HepG2 (cell line): ENCODE data around the gene SPSB1. TPM values are rescaled to one million over a fixed set of nuclear protein-coding genes. Genes with fewer than 3 reads are reported as not detected.

Experiments used
- ATAC-seq: fragments of 200-7000 bp; cut with Tn5 transposase; 3 replicates; pipeline ENCODE4 v1.9.1; 2020; ENCODE audit warnings: mild to moderate bottlenecking, moderate library complexity
- BruUV-seq: library from RNA; stranded (reverse); fragments of 400-500 nt; replicated peaks from 2 replicates; lab custom pipeline; 2021; lab: Mats Ljungman, UMichigan
- CTCF ChIA-PET: fragments of 300-600 bp; formaldehyde crosslinking; extraction: SDS; loops from one replicate; lab custom pipeline; 2021; ENCODE audit warnings: low total read pairs, inconsistent platforms, low intra/inter-chr PET ratio; lab: Yijun Ruan, JAX
- POLR2A ChIA-PET: fragments of 350-600 bp; sonication (Branson Sonifier 250); formaldehyde crosslinking; loops from one replicate; lab custom pipeline; 2020; ENCODE audit warnings: antibody characterized with exemption, inconsistent platforms; lab: Yijun Ruan, JAX
- DNase-seq: peaks from one replicate; pipeline ENCODE4 v3.0.0-alpha.2; 2015; ENCODE audit warnings: low spot score
- FAIRE-seq: peaks from 3 replicates; lab custom pipeline; 2011; peaks lifted over from hg19 to GRCh38; lab: Jason Lieb, UNC
- H2AFZ ChIP-seq: one replicate; pipeline ENCODE4 v1.6.1; 2011; ENCODE audit warnings: low read length, inconsistent platforms
- H3K27ac ChIP-seq: fragments of 300-600 bp; 3 replicates; pipeline ENCODE4 v1.8.0; 2011; ENCODE audit warnings: mixed run types, mild to moderate bottlenecking, mixed read lengths, low read length, inconsistent platforms; ENCODE audit not compliant: insufficient read depth; ENCODE audit errors: extremely low read length
- H3K27me3 ChIP-seq, 2 experiments: fragments of 200-600 bp in 1 of 2; 2 replicates in 1 of 2; 3 replicates in 1 of 2; pipeline versions ENCODE4 v1.6.0 to v1.8.0; 2011; ENCODE audit warnings: low read length in 2 of 2, mild to moderate bottlenecking in 2 of 2, moderate library complexity in 2 of 2, inconsistent platforms in 1 of 2; ENCODE audit not compliant: insufficient read depth in 2 of 2, control insufficient read depth in 1 of 2
- H3K36me3 ChIP-seq, 2 experiments: fragments of 200-600 bp in 1 of 2; replicated peaks in 1 of 2; 2 replicates in 1 of 2; 3 replicates in 1 of 2; pipeline versions ENCODE4 v1.5.1 to v1.8.0; 2011; ENCODE audit warnings: low read length in 2 of 2, inconsistent platforms in 1 of 2; ENCODE audit not compliant: insufficient read depth in 2 of 2, control insufficient read depth in 1 of 2
- H3K4me1 ChIP-seq: 2 replicates; pipeline ENCODE4 v1.5.1; 2012; ENCODE audit warnings: low read length, inconsistent platforms; ENCODE audit not compliant: insufficient read depth
- H3K4me2 ChIP-seq: 2 replicates; pipeline ENCODE4 v1.6.0; 2011; ENCODE audit warnings: low read depth, low read length, inconsistent platforms
- H3K4me3 ChIP-seq, 3 experiments: fragments of 200-600 bp in 1 of 3; sonication (generic), shearing (Covaris generic) in 1 of 3; replicated peaks in 1 of 3; 2 replicates each; pipeline ENCODE4 v1.5.1; 2011 to 2016; ENCODE audit warnings: low read length in 3 of 3, inconsistent platforms in 2 of 3, low read depth in 2 of 3, mild to moderate bottlenecking in 2 of 3, control low read depth in 1 of 3, mixed read lengths in 1 of 3; ENCODE audit not compliant: insufficient read depth in 1 of 3
- H3K79me2 ChIP-seq: one replicate; pipeline ENCODE4 v1.6.1; 2011; ENCODE audit warnings: low read length, inconsistent platforms; ENCODE audit not compliant: insufficient read depth
- H3K9ac ChIP-seq: 2 replicates; pipeline ENCODE4 v1.6.0; 2011; ENCODE audit warnings: mild to moderate bottlenecking, low read depth, low read length, inconsistent platforms; ENCODE audit not compliant: insufficient read depth
- H3K9me3 ChIP-seq: 2 replicates; pipeline ENCODE4 v1.5.1; 2012; ENCODE audit warnings: mild to moderate bottlenecking, low read length
- H4K20me1 ChIP-seq: 2 replicates; pipeline ENCODE4 v1.6.0; 2011; ENCODE audit warnings: inconsistent platforms, mild to moderate bottlenecking, low read length, moderate library complexity; ENCODE audit not compliant: insufficient read depth
- ATM ChIP-seq: fragments of 450-650 bp; IDR thresholded peaks from 2 replicates; pipeline ENCODE4 v1.7.1; 2017; ENCODE audit warnings: mild to moderate bottlenecking, borderline replicate concordance
- IKZF1 ChIP-seq: fragments of 450-650 bp; IDR thresholded peaks from 2 replicates; pipeline ENCODE4 v1.7.1; 2016
- NFYC ChIP-seq: IDR thresholded peaks from 2 replicates; pipeline ENCODE4 v1.6.1; 2016; ENCODE audit warnings: missing genetic modification reagents, missing compliant biosample characterization
- RAD21 ChIP-seq: fragments of 450-650 bp; formaldehyde crosslinking; IDR thresholded peaks from 2 replicates; pipeline ENCODE4 v1.5.0; 2020; ENCODE audit warnings: mild to moderate bottlenecking
- RARA ChIP-seq: IDR thresholded peaks from 2 replicates; pipeline ENCODE4 v1.6.1; 2016; ENCODE audit warnings: missing genetic modification reagents, missing compliant biosample characterization
- RARG ChIP-seq: sonication (generic); formaldehyde crosslinking; IDR thresholded peaks from 2 replicates; pipeline ENCODE4 v1.4.0; 2020; ENCODE audit warnings: low read depth, mild to moderate bottlenecking, missing genetic modification reagents
- RFXANK ChIP-seq: IDR thresholded peaks from 2 replicates; pipeline ENCODE4 v1.6.1; 2016
- SIN3B ChIP-seq: fragments of 150-350 bp; IDR thresholded peaks from 2 replicates; pipeline ENCODE4 v1.6.1; 2014; ENCODE audit warnings: low read length
- ZNF660 ChIP-seq: sonication (generic); formaldehyde crosslinking; IDR thresholded peaks from 2 replicates; pipeline ENCODE4 v1.5.1; 2020; ENCODE audit warnings: mild to moderate bottlenecking, low read depth, missing genetic modification reagents, borderline replicate concordance
- ZNF678 ChIP-seq: sonication (generic); formaldehyde crosslinking; IDR thresholded peaks from 2 replicates; pipeline ENCODE4 v1.4.0; 2020; ENCODE audit warnings: mild to moderate bottlenecking, missing genetic modification reagents
- WGBS: methylation state at CpG from one replicate; pipeline ENCODE4 v1.1.6; 2017; ENCODE audit warnings: low lambda C conversion rate; 5-methylcytosine and 5-hydroxymethylcytosine counted together
- in situ Hi-C: cut with HindIII; loops from 2 replicates; pipeline ENCODE4 v1.10.0; 2017; ENCODE audit warnings: low pct_unique_long_range_greater_than_20kb; ENCODE audit not compliant: extremely low pct_ligation_motif_present
- intact Hi-C: fragments of 100-400 bp; cut with micrococcal nuclease; formaldehyde crosslinking; loops from one replicate; pipeline ENCODE4 v1.10.0; 2022; ENCODE audit not compliant: unreplicated experiment
- polyA plus RNA-seq, 8 experiments: library from polyadenylated mRNA; depleted of rRNA in 3 of 8; stranded (reverse) in 7 of 8; unstranded in 1 of 8; fragments of >200 nt; fragmentation: Illumina TruSeq in 4 of 8; extraction: Trizol in 4 of 8; gene quantifications; 2 replicates each; pipeline versions ENCODE4 v1.2.1 to v1.2.3, GENCODE V29; 2011 to 2016; ENCODE audit warnings: low read depth in 4 of 8, missing spikeins in 1 of 8, mixed read lengths in 1 of 8; ENCODE audit not compliant: insufficient read depth in 1 of 8
- total RNA-seq, 5 experiments: library from RNA; depleted of rRNA; stranded (reverse); fragments of >200 nt; fragmentation: Illumina TruSeq; extraction: Trizol; gene quantifications; 2 replicates each; pipeline ENCODE4 v1.2.3, GENCODE V29; 2016; ENCODE audit warnings: low read depth in 1 of 5
- TF ChIP-seq, protein P1 (sequence below): sonication (generic); formaldehyde crosslinking; IDR thresholded peaks from 2 replicates; pipeline ENCODE4 v1.8.1; 2023; ENCODE audit warnings: missing genetic modification reagents, mild to moderate bottlenecking, borderline replicate concordance

Gene SPSB1
- total and polyA plus RNA-seq, 2 of the 13 experiments (the other 11 are each of a cell fraction or from before 2014, with no cell fraction given): 5.0 to 8.0 TPM

DNA sequence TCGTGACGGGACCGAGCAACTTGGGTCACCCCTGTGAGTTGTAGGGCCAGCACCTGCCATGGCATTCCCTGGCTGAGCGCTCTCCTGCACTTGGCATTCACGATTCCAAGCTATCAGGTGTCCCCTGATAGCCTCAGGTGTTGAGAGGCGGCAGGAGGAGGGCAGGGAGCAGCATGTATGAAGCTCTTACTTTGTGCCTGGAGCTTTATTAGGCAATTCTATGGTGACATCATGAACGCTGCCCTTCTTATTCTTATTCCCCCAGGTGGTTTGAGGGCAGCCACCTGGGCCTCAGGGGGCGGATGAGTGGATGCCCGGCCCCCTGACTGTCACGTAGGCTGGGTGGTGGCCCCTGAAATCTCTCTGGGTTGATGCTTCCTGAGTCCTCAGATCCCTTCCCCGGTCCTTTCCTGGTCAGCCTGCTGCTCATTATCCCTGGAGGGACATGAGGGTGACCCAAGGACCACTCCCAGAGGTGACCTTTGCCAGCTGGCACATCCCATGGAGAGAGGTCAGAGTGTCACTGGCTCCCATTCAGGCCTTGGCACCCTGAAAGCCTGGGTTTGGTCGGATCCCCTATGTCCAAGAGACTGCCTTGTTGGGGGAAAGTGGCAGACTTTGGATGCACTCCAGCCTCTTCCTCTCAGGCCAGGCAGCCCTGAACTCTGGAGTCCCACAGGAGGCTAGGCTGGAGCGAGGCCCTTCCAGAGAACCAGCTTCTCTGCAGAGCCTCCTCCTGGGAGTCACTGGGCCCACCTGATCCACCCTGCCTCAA lies 51.9 kb downstream of the SPSB1 start:
- no peak for DNase-seq
- H3K9me3 ChIP-seq: no peaks in the 10 kb centered on the region
- no peak for FAIRE-seq
- H3K4me2 ChIP-seq: no peak overlapping the region
- CTCF ChIA-PET: no interaction called here
- no peaks in the 10 kb centered on the region for H3K27me3 ChIP-seq
- no peak overlapping the region for H2AFZ ChIP-seq
- 0 out of 2 replicates have a peak, but pooled peaks cover 3% of the 10 kb centered on the region for H4K20me1 ChIP-seq
- H3K27ac ChIP-seq: no peak overlapping the region
- no peak for ATAC-seq
- 0 out of 5 replicates have a peak, but pooled peaks cover 0 to 1% of the 10 kb centered on the region in 2 experiments for H3K36me3 ChIP-seq
- H3K79me2 ChIP-seq: no peaks in the 10 kb centered on the region
- in situ Hi-C loops: no loop called here
- H3K9ac ChIP-seq: no peak overlapping the region
- 93% methylated on average over 10 of the region's 13 CpGs for WGBS
- POLR2A ChIA-PET: no interaction called here
- H3K4me3 ChIP-seq: no peak overlapping the region
- H3K4me1 ChIP-seq: peaks cover 19% of the 10 kb centered on the region
- intact Hi-C loops: no loop called here
- TF ChIP-seq RFXANK (CRISPR knock-in tag): no peak
- TF ChIP-seq, protein P1, sequence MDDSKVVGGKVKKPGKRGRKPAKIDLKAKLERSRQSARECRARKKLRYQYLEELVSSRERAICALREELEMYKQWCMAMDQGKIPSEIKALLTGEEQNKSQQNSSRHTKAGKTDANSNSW (CRISPR knock-in tag): no peak
- no peak for TF ChIP-seq ATM
- TF ChIP-seq NFYC (CRISPR knock-in tag): no peak
- no peak for TF ChIP-seq ZNF660 (CRISPR knock-in tag)
- TF ChIP-seq RAD21 (CRISPR knock-in tag): no peak
- no peak for TF ChIP-seq SIN3B
- TF ChIP-seq RARA (CRISPR knock-in tag): no peak
- TF ChIP-seq IKZF1: no peak
- TF ChIP-seq RARG: no peak
- no peak for TF ChIP-seq ZNF678 (CRISPR knock-in tag)
- no TSS peak for BruUV-seq
